ENCODE measurements around the gene MAF. TPM values are rescaled to one million over a fixed set of nuclear protein-coding genes. Genes with fewer than 3 reads are reported as not detected.

The MAF gene
- total and polyA plus RNA-seq, 2 of the 13 experiments (the other 11 are each of a cell fraction or from before 2014, with no cell fraction given): 0.07 to 0.31 TPM

GRCh38 chr16:79601092-79601930 is 774 bp upstream of the MAF start (continued):
- TF ChIP-seq SKIL (CRISPR knock-in tag; IDR thresholded peaks at IDR 0.05; ENCODE audit: borderline replicate concordance): no peak; the same call in 1 of the 2 replicates
- peak in 1 of 2 experiments; percentile 26; a peak in 1 of 4 replicates for TF ChIP-seq ATF4 (CRISPR knock-in tag; IDR thresholded peaks at IDR 0.05)
- no peak for TF ChIP-seq ZNF792 (CRISPR knock-in tag; IDR thresholded peaks at IDR 0.05)
- TF ChIP-seq ZBTB7A (CRISPR knock-in tag; IDR thresholded peaks at IDR 0.05): 0 out of 2 replicates have a peak, but pooled peaks have one; percentile 81
- no peak for TF ChIP-seq ZBTB49 (CRISPR knock-in tag; IDR thresholded peaks at IDR 0.05; ENCODE audit: borderline replicate concordance)
- peak; percentile 61; the same call in 1 of the 2 replicates for TF ChIP-seq TFAP4 (IDR thresholded peaks at IDR 0.05; ENCODE audit: borderline replicate concordance, low read depth)
- no peak for TF ChIP-seq SIN3B (IDR thresholded peaks at IDR 0.05; ENCODE audit: low read length)
- TF ChIP-seq CHD2 (IDR thresholded peaks at IDR 0.05; ENCODE audit: low read depth, low read length): no peak
- TF ChIP-seq THAP7 (CRISPR knock-in tag; IDR thresholded peaks at IDR 0.05): no peak
- no peak for TF ChIP-seq ZNF713 (CRISPR knock-in tag; IDR thresholded peaks at IDR 0.05)
- TF ChIP-seq PBX3 (CRISPR knock-in tag; IDR thresholded peaks at IDR 0.05; ENCODE audit: borderline replicate concordance): no peak
- 0 out of 2 replicates have a peak, but pooled peaks have one; percentile 14 for TF ChIP-seq HMGXB3 (CRISPR knock-in tag; IDR thresholded peaks at IDR 0.05; ENCODE audit: borderline replicate concordance)
- no peak for TF ChIP-seq SRSF1 (optimal IDR thresholded peaks at IDR 0.05; ENCODE audit: low read depth, low read length)
- no peak for TF ChIP-seq ZNF768 (CRISPR knock-in tag; IDR thresholded peaks at IDR 0.05)
- no peak for TF ChIP-seq POLR2AphosphoS2 (IDR thresholded peaks at IDR 0.05; ENCODE audit: low read depth, low read length)
